GM21423 (cell line): ENCODE data around the gene SERPINB10.

Experiments
- ATAC-seq: cut with Tn5 transposase; IDR thresholded peaks from one replicate; pipeline ENCODE4 v1.9.1; 2021; ENCODE audit warnings: mild to moderate bottlenecking, moderate library complexity; ENCODE audit not compliant: unreplicated experiment

The SERPINB10 gene

DNA sequence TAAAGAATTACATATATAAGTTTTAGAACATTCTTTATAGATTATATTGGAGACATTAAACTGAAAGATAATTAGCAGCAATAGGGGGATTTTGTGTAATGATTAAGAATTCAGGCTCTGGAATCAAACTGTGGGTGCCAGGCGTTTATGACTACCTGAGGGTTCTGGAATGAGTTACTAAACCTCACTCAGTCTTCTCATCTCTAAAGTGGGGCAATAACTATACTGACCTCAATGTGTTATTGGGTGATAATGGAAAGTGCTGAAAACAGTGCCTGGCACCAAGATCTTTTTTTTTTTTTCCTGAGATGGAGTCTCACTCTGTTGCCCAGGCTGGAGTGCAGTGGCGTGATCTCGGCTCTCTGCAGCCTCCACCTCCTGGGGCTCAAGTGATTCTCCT, 69.3 kb downstream of the SERPINB10 start:
- no peak for ATAC-seq

DNA sequence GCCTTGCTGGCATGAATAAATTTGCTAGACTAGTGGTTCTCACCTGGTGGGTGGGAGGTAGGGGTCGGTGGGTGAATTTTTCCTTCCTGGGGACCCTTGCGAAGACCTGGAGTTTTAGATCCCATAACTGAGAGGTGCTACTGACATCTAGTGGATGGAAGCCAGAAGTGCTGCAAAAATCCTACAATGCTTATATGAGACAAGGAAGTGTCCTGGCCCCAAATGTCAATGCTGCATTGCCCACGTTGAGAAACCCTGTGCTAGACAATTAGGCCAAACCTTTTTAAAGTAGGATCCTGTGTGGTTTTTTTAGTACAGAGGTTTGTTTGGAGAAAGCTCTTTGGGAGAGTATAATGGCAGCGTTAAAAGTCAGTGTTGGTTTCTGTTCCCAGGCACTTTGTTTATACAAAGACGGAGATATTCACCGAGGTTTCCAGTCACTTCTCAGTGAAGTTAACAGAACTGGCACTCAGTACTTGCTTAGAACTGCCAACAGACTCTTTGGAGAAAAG, 71.7 kb downstream of the SERPINB10 start:
- ATAC-seq = no peak

DNA sequence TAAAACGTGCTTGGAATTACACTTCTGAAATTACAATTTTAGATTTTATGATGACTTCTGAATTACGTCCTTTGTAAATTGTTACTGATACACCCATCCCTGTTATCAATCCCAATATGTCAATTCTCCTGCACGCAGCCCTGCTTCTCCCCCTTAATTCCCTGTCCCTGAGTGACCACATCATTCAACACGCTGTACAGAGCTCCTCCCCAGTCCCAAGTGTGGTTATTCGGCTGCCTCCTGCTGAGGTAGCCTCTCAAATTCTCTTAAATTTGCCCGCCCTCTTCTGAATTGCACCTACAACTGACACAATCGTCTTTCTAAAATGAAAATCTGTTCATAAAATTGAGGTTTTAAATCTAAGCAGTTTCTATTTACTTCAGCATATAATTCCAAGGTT, 72.3 kb downstream of the SERPINB10 start:
- no peak for ATAC-seq

GRCh38 chr18:63980896-63981460, 73.2 kb downstream of the SERPINB10 start:
- ATAC-seq = no peak

- ATAC-seq = no peak
Observed at GRCh38 chr18:63981719-63982118, 74.0 kb downstream of the SERPINB10 start.

DNA sequence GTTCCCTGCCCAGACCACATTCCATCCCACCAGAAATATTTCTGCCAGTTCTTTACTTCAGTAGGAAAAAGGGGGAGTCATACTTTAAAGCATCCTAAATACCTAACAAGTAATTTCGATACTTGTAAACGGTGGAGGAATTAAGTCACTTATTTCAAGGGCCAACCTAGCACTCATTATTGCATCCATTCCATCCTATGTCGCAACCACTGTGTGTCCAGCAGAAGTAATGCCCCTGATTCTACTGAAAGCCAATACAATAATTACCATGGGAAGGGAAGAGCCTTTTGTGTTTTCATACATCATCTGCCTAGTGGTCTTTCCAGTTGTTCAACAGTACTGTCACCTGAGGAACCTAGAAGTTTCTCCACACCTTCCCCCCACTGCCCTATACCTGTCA, 74.6 kb downstream of the SERPINB10 start:
- ATAC-seq = no peak
